Measurements from ENCODE around the gene KRABD2.

Gene KRABD2

GRCh38 chr17:8376271-8377067, at the start of gene KRABD2:
Gene KRABD2 (minus strand): TSS chr17:8376704.
- Mint-ChIP-seq H3K4me1 (peaks cover 54% of the 10 kb centered on the region), H3K9me3 (no peaks in the 10 kb centered on the region), H3K4me3 (peak within 1 kb of the TSS; percentile 85), H3K27ac (peak within 1 kb of the TSS; percentile 85), H3K36me3 (peaks cover 62% of the 10 kb centered on the region), H3K27me3 (no peaks in the 10 kb centered on the region)
- DNase-seq = peak; percentile 94

- H3K4me1 Mint-ChIP-seq = no peaks in the 10 kb centered on the region
- H3K27ac Mint-ChIP-seq = no peak overlapping the region
- no peak overlapping the region for H3K4me3 Mint-ChIP-seq
- H3K36me3 Mint-ChIP-seq = no peaks in the 10 kb centered on the region
- H3K27me3 Mint-ChIP-seq = peaks cover 29% of the 10 kb centered on the region
- no peak for DNase-seq
- H3K9me3 Mint-ChIP-seq = no peaks in the 10 kb centered on the region
Observed at GRCh38 chr17:8421571-8421970, 45.1 kb upstream of the KRABD2 start.

GRCh38 chr17:8420041-8420934, 43.8 kb upstream of the KRABD2 start:
- Mint-ChIP-seq H3K9me3 (no peaks in the 10 kb centered on the region), H3K36me3 (no peaks in the 10 kb centered on the region), H3K4me3 (no peak overlapping the region), H3K27me3 (peaks cover 34% of the 10 kb centered on the region), H3K4me1 (no peaks in the 10 kb centered on the region), H3K27ac (no peak overlapping the region)
- DNase-seq = no peak

- Mint-ChIP-seq H3K4me3 (no peak overlapping the region), H3K4me1 (no peaks in the 10 kb centered on the region), H3K27ac (no peak overlapping the region), H3K9me3 (no peaks in the 10 kb centered on the region), H3K36me3 (no peaks in the 10 kb centered on the region), H3K27me3 (peaks cover 34% of the 10 kb centered on the region)
- no peak for DNase-seq
Observed at GRCh38 chr17:8419305-8419704, 42.8 kb upstream of the KRABD2 start.

GRCh38 chr17:8418471-8418870, 42.0 kb upstream of the KRABD2 start:
- H3K4me3 Mint-ChIP-seq = no peak overlapping the region
- no peaks in the 10 kb centered on the region for H3K9me3 Mint-ChIP-seq
- no peak overlapping the region for H3K27ac Mint-ChIP-seq
- no peak for DNase-seq
- peaks cover 34% of the 10 kb centered on the region for H3K27me3 Mint-ChIP-seq
- H3K36me3 Mint-ChIP-seq = no peaks in the 10 kb centered on the region
- peaks cover 2% of the 10 kb centered on the region for H3K4me1 Mint-ChIP-seq

GRCh38 chr17:8417806-8418205, 41.3 kb upstream of the KRABD2 start:
- Mint-ChIP-seq H3K4me3 (no peak overlapping the region), H3K9me3 (no peaks in the 10 kb centered on the region), H3K27ac (no peak overlapping the region), H3K27me3 (peaks cover 38% of the 10 kb centered on the region), H3K4me1 (peaks cover 9% of the 10 kb centered on the region), H3K36me3 (no peaks in the 10 kb centered on the region)
- DNase-seq = no peak

- Mint-ChIP-seq H3K27me3 (peaks cover 37% of the 10 kb centered on the region), H3K36me3 (no peaks in the 10 kb centered on the region), H3K9me3 (no peaks in the 10 kb centered on the region), H3K4me3 (no peak overlapping the region), H3K27ac (no peak overlapping the region), H3K4me1 (peaks cover 16% of the 10 kb centered on the region)
- no peak for DNase-seq
Observed at GRCh38 chr17:8413938-8414337, 37.4 kb upstream of the KRABD2 start.

- Mint-ChIP-seq H3K4me3 (no peak overlapping the region), H3K9me3 (no peaks in the 10 kb centered on the region), H3K27me3 (peaks cover 32% of the 10 kb centered on the region), H3K27ac (no peak overlapping the region), H3K4me1 (peaks cover 16% of the 10 kb centered on the region), H3K36me3 (no peaks in the 10 kb centered on the region)
- no peak for DNase-seq
Observed at GRCh38 chr17:8413328-8413727, 36.8 kb upstream of the KRABD2 start.

- Mint-ChIP-seq H3K27me3 (peaks cover 27% of the 10 kb centered on the region), H3K4me1 (peaks cover 16% of the 10 kb centered on the region), H3K27ac (no peak overlapping the region), H3K9me3 (no peaks in the 10 kb centered on the region), H3K4me3 (no peak overlapping the region), H3K36me3 (no peaks in the 10 kb centered on the region)
- no peak for DNase-seq
Observed at GRCh38 chr17:8412089-8412488, 35.6 kb upstream of the KRABD2 start.

GRCh38 chr17:8410883-8411238, 34.4 kb upstream of the KRABD2 start:
- Mint-ChIP-seq H3K27ac (no peak overlapping the region), H3K9me3 (no peaks in the 10 kb centered on the region), H3K36me3 (no peaks in the 10 kb centered on the region), H3K4me1 (peaks cover 16% of the 10 kb centered on the region), H3K4me3 (no peak overlapping the region), H3K27me3 (peaks cover 26% of the 10 kb centered on the region)
- DNase-seq = no peak

- Mint-ChIP-seq H3K27ac (no peak overlapping the region), H3K4me1 (peaks cover 16% of the 10 kb centered on the region), H3K36me3 (no peaks in the 10 kb centered on the region), H3K9me3 (no peaks in the 10 kb centered on the region), H3K4me3 (no peak overlapping the region), H3K27me3 (peaks cover 26% of the 10 kb centered on the region)
- DNase-seq = peak; percentile 69
Observed at GRCh38 chr17:8409966-8410882, 33.7 kb upstream of the KRABD2 start.

- Mint-ChIP-seq H3K4me3 (no peak overlapping the region), H3K27ac (no peak overlapping the region), H3K4me1 (peaks cover 12% of the 10 kb centered on the region), H3K27me3 (peaks cover 26% of the 10 kb centered on the region), H3K36me3 (no peaks in the 10 kb centered on the region), H3K9me3 (no peaks in the 10 kb centered on the region)
- DNase-seq = no peak
Observed at GRCh38 chr17:8408371-8408770, 31.9 kb upstream of the KRABD2 start.

GRCh38 chr17:8406174-8406573, 29.7 kb upstream of the KRABD2 start:
- peaks cover 6% of the 10 kb centered on the region for H3K4me1 Mint-ChIP-seq
- peaks cover 19% of the 10 kb centered on the region for H3K27me3 Mint-ChIP-seq
- DNase-seq = no peak
- no peaks in the 10 kb centered on the region for H3K36me3 Mint-ChIP-seq
- no peak overlapping the region for H3K4me3 Mint-ChIP-seq
- no peak overlapping the region for H3K27ac Mint-ChIP-seq
- H3K9me3 Mint-ChIP-seq = no peaks in the 10 kb centered on the region

GRCh38 chr17:8405499-8406016, 29.1 kb upstream of the KRABD2 start:
- H3K4me3 Mint-ChIP-seq = no peak overlapping the region
- H3K36me3 Mint-ChIP-seq = no peaks in the 10 kb centered on the region
- H3K4me1 Mint-ChIP-seq = peaks cover 6% of the 10 kb centered on the region
- no peak for DNase-seq
- H3K27me3 Mint-ChIP-seq = peaks cover 19% of the 10 kb centered on the region
- no peak overlapping the region for H3K27ac Mint-ChIP-seq
- no peaks in the 10 kb centered on the region for H3K9me3 Mint-ChIP-seq

Data from activated naive CD8-positive, alpha-beta T cell treated with anti-CD3 and anti-CD28 coated beads for 36 hours (primary cell).